Measurements from ENCODE around the gene CNGA4. TPM values are rescaled to one million over a fixed set of nuclear protein-coding genes. Genes with fewer than 3 reads are reported as not detected.

CNGA4 gene
- total RNA-seq, 2 experiments from 2014 or later: 0.16 TPM; not detected in 1

- no peak overlapping the region for H3K27ac Mint-ChIP-seq
- ChIA-PET CTCF (interaction anchor here (1.0 to 2.9 kb wide), 5 partner anchors 11 to 264 kb away, joined by 3 to 18 read pairs (median 8); partner anchors contain the start of gene CCKBR), POLR2A (interaction anchor here (0.9 kb wide), 1 partner anchor 9 kb away, joined by 3 read pairs; no protein-coding TSS in a partner anchor)
- H3K27me3 ChIP-seq (ENCODE audit: control insufficient read depth in 1 of 2, insufficient read depth in 2 of 2, low read length in 2 of 2): no peaks in the 10 kb centered on the region
- H3K27ac ChIP-seq (ENCODE audit: low read depth in 1 of 2, low read length in 2 of 2): no peak overlapping the region
- no peaks in the 10 kb centered on the region for H3K9me3 Mint-ChIP-seq
- intact Hi-C loops (cut with DNase I, micrococcal nuclease): loop anchor here in 1 of 2 experiments (2.0 kb wide), 1 partner anchor 103 kb away; no protein-coding TSS in a partner anchor
- TF ChIP-seq, protein P1, sequence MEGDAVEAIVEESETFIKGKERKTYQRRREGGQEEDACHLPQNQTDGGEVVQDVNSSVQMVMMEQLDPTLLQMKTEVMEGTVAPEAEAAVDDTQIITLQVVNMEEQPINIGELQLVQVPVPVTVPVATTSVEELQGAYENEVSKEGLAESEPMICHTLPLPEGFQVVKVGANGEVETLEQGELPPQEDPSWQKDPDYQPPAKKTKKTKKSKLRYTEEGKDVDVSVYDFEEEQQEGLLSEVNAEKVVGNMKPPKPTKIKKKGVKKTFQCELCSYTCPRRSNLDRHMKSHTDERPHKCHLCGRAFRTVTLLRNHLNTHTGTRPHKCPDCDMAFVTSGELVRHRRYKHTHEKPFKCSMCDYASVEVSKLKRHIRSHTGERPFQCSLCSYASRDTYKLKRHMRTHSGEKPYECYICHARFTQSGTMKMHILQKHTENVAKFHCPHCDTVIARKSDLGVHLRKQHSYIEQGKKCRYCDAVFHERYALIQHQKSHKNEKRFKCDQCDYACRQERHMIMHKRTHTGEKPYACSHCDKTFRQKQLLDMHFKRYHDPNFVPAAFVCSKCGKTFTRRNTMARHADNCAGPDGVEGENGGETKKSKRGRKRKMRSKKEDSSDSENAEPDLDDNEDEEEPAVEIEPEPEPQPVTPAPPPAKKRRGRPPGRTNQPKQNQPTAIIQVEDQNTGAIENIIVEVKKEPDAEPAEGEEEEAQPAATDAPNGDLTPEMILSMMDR (IDR thresholded peaks at IDR 0.05): no peak
- H3K4me1 Mint-ChIP-seq (ENCODE audit: low read depth): no peaks in the 10 kb centered on the region
- no peaks in the 10 kb centered on the region for H3K36me3 Mint-ChIP-seq (ENCODE audit: low read depth)
- DNase-seq: no peak
- H3K4me3 ChIP-seq (ENCODE audit: low read length): no peak overlapping the region
- no peaks in the 10 kb centered on the region for H3K36me3 ChIP-seq (ENCODE audit: insufficient read depth, low read length)
- no peaks in the 10 kb centered on the region for H3K4me1 ChIP-seq (ENCODE audit: insufficient read depth, low read length)
- no peak for ATAC-seq (ENCODE audit: poor library complexity)
- peaks cover 10% of the 10 kb centered on the region for H3K27me3 Mint-ChIP-seq
- H3K4me3 Mint-ChIP-seq: no peak overlapping the region
- no peaks in the 10 kb centered on the region for H3K9me3 ChIP-seq (ENCODE audit: control insufficient read depth in 1 of 2, insufficient read depth in 1 of 2, low read length in 2 of 2)
These were observed 11.1 kb downstream of the CNGA4 start for GRCh38 chr11:6249770-6250555.

GRCh38 chr11:6251120-6251733, 12.3 kb downstream of the CNGA4 start:
- H3K4me1 ChIP-seq (ENCODE audit: insufficient read depth, low read length): no peaks in the 10 kb centered on the region
- H3K9me3 ChIP-seq (ENCODE audit: control insufficient read depth in 1 of 2, insufficient read depth in 1 of 2, low read length in 2 of 2): no peaks in the 10 kb centered on the region
- CTCF ChIA-PET: interaction anchor here (0.6 to 2.9 kb wide), 10 partner anchors 9 to 263 kb away, joined by 3 to 18 read pairs (median 5); partner anchors contain the start of genes CCKBR and FHIP1B
- peak; percentile 15 to 68 (median 32) for DNase-seq
- no peak overlapping the region for H3K27ac Mint-ChIP-seq
- peak; percentile 90 for ATAC-seq (ENCODE audit: poor library complexity)
- intact Hi-C loops (cut with DNase I, micrococcal nuclease): loop anchor here (1.0 to 2.0 kb wide), 2 partner anchors 102 kb away; no protein-coding TSS in a partner anchor
- H3K36me3 Mint-ChIP-seq (ENCODE audit: low read depth): no peaks in the 10 kb centered on the region
- no peaks in the 10 kb centered on the region for H3K27me3 ChIP-seq (ENCODE audit: control insufficient read depth in 1 of 2, insufficient read depth in 2 of 2, low read length in 2 of 2)
- no peak overlapping the region for H3K4me3 Mint-ChIP-seq
- H3K4me1 Mint-ChIP-seq (ENCODE audit: low read depth): no peaks in the 10 kb centered on the region
- peaks cover 4% of the 10 kb centered on the region for H3K27me3 Mint-ChIP-seq
- no peak overlapping the region for H3K27ac ChIP-seq (ENCODE audit: low read depth in 1 of 2, low read length in 2 of 2)
- POLR2A ChIA-PET: interaction anchor here (1.0 to 1.5 kb wide), 3 partner anchors 11 to 112 kb away, joined by 3 to 5 read pairs (median 4); partner anchors contain the start of gene FHIP1B
- TF ChIP-seq, protein P1 (IDR thresholded peaks at IDR 0.05): peak; percentile 72
- no peaks in the 10 kb centered on the region for H3K9me3 Mint-ChIP-seq
- no peak overlapping the region for H3K4me3 ChIP-seq (ENCODE audit: low read length)
- H3K36me3 ChIP-seq (ENCODE audit: insufficient read depth, low read length): no peaks in the 10 kb centered on the region

DNA sequence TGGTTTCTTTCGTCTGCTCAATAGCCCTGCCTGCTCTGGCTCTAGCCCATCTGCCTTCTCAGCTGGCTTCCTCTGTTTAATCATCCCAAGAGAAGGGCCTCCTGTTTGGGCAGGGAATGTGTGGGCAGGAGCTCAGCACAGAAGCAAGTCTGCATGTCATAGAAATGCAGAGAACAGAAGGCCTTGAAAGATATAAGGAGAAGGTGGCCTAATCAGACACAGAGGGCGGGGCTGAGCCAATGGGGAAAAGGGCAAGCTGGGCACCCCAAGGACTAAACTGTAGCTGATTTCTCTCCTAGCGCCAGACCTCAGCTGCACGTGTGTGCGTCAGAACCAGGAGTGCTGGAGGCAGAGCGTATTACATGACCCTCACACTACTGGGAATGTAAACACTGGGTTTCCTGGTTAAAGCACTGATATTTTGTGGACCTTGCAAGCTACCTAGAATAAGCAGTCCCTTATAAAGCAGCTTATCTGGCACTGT, 13.1 kb downstream of the CNGA4 start:
- Histone ChIP-seq H3K36me3 (ENCODE audit: insufficient read depth, low read length) (no peaks in the 10 kb centered on the region), H3K4me1 (ENCODE audit: insufficient read depth, low read length) (no peaks in the 10 kb centered on the region), H3K27me3 (ENCODE audit: control insufficient read depth in 1 of 2, insufficient read depth in 2 of 2, low read length in 2 of 2) (peaks cover 0 to under 1% of the 10 kb centered on the region in 2 experiments), H3K9me3 (ENCODE audit: control insufficient read depth in 1 of 2, insufficient read depth in 1 of 2, low read length in 2 of 2) (no peaks in the 10 kb centered on the region), H3K27ac (ENCODE audit: low read depth in 1 of 2, low read length in 2 of 2) (no peak overlapping the region), H3K4me3 (ENCODE audit: low read length) (no peak overlapping the region)
- Mint-ChIP-seq H3K27me3 (peaks cover 4% of the 10 kb centered on the region), H3K4me3 (no peak overlapping the region), H3K27ac (no peak overlapping the region), H3K4me1 (ENCODE audit: low read depth) (no peaks in the 10 kb centered on the region), H3K9me3 (no peaks in the 10 kb centered on the region), H3K36me3 (ENCODE audit: low read depth) (no peaks in the 10 kb centered on the region)
- TF ChIP-seq, protein P1 (IDR thresholded peaks at IDR 0.05): no peak
- no peak for DNase-seq
- intact Hi-C loops (cut with DNase I, micrococcal nuclease): loop anchor here (1.0 to 2.0 kb wide), 2 partner anchors 101 kb away; no protein-coding TSS in a partner anchor
- ATAC-seq (ENCODE audit: poor library complexity): no peak
- ChIA-PET POLR2A (interaction anchor here (1.5 kb wide), 1 partner anchor 17 kb away, joined by 5 read pairs; the partner anchor contains the start of gene FHIP1B), CTCF (interaction anchor here (1.1 to 2.9 kb wide), 4 partner anchors 9 to 101 kb away, joined by 3 to 18 read pairs (median 8); partner anchors contain the start of gene FHIP1B)
